ENCODE measurements around the gene CCDC187. TPM values are rescaled to one million over a fixed set of nuclear protein-coding genes. Genes with fewer than 3 reads are reported as not detected.

The CCDC187 gene
- total RNA-seq, 1 experiment from 2014 or later = not detected

GRCh38 chr9:136204145-136204805 is 99.6 kb downstream of the CCDC187 start:
- DNase-seq (ENCODE audit: low spot score) = no peak
- ChIA-PET CTCF (no interaction called here), POLR2A (ENCODE audit: low non-redundant PET) (no interaction called here)
- TF ChIP-seq EZH2 (IDR thresholded peaks at IDR 0.05; ENCODE audit: borderline replicate concordance, low read depth, low read length, poor library complexity, severe bottlenecking) (no peak), CTCF (conservative IDR thresholded peaks at IDR 0.05; ENCODE audit: low read depth, low read length) (no peak)
- H3K36me3 ChIP-seq (ENCODE audit: insufficient read depth, low read length, poor library complexity, severe bottlenecking) = no peaks in the 10 kb centered on the region
- BruUV-seq (replicated peaks) = no TSS peak
- H3K4me1 ChIP-seq (ENCODE audit: insufficient read depth, low read length, poor library complexity, severe bottlenecking) = no peaks in the 10 kb centered on the region
- no peak overlapping the region for H3K4me3 ChIP-seq (ENCODE audit: low read depth, low read length, poor library complexity, severe bottlenecking)
- H3K27me3 ChIP-seq (replicated peaks; ENCODE audit: insufficient read depth, low read depth, low read length, poor library complexity) = peaks cover 54% of the 10 kb centered on the region
- no peak overlapping the region for H3K27ac ChIP-seq (ENCODE audit: low read depth, low read length, poor library complexity, severe bottlenecking)
- intact Hi-C loops (cut with micrococcal nuclease; ENCODE audit: unreplicated experiment) = no loop called here
- H3K9me3 ChIP-seq (ENCODE audit: low read depth, low read length, poor library complexity, severe bottlenecking) = no peaks in the 10 kb centered on the region

GRCh38 chr9:136203408-136204144 is 100.3 kb downstream of the CCDC187 start:
- DNase-seq (ENCODE audit: low spot score) = no peak
- no peak overlapping the region for H3K4me3 ChIP-seq (ENCODE audit: low read depth, low read length, poor library complexity, severe bottlenecking)
- CTCF ChIA-PET = no interaction called here
- POLR2A ChIA-PET (ENCODE audit: low non-redundant PET) = no interaction called here
- H3K4me1 ChIP-seq (ENCODE audit: insufficient read depth, low read length, poor library complexity, severe bottlenecking) = no peaks in the 10 kb centered on the region
- H3K27me3 ChIP-seq (replicated peaks; ENCODE audit: insufficient read depth, low read depth, low read length, poor library complexity) = peaks cover 61% of the 10 kb centered on the region
- no TSS peak for BruUV-seq (replicated peaks)
- intact Hi-C loops (cut with micrococcal nuclease; ENCODE audit: unreplicated experiment) = no loop called here
- TF ChIP-seq EZH2 (IDR thresholded peaks at IDR 0.05; ENCODE audit: borderline replicate concordance, low read depth, low read length, poor library complexity, severe bottlenecking) = peak; percentile 79
- no peak for TF ChIP-seq CTCF (conservative IDR thresholded peaks at IDR 0.05; ENCODE audit: low read depth, low read length)
- H3K36me3 ChIP-seq (ENCODE audit: insufficient read depth, low read length, poor library complexity, severe bottlenecking) = no peaks in the 10 kb centered on the region
- H3K27ac ChIP-seq (ENCODE audit: low read depth, low read length, poor library complexity, severe bottlenecking) = no peak overlapping the region
- no peaks in the 10 kb centered on the region for H3K9me3 ChIP-seq (ENCODE audit: low read depth, low read length, poor library complexity, severe bottlenecking)

GRCh38 chr9:136202454-136203407 is 101.2 kb downstream of the CCDC187 start:
- no peak for DNase-seq (ENCODE audit: low spot score)
- Histone ChIP-seq H3K36me3 (ENCODE audit: insufficient read depth, low read length, poor library complexity, severe bottlenecking) (no peaks in the 10 kb centered on the region), H3K9me3 (ENCODE audit: low read depth, low read length, poor library complexity, severe bottlenecking) (no peaks in the 10 kb centered on the region), H3K4me3 (ENCODE audit: low read depth, low read length, poor library complexity, severe bottlenecking) (no peak overlapping the region), H3K4me1 (ENCODE audit: insufficient read depth, low read length, poor library complexity, severe bottlenecking) (no peaks in the 10 kb centered on the region), H3K27ac (ENCODE audit: low read depth, low read length, poor library complexity, severe bottlenecking) (no peak overlapping the region), H3K27me3 (replicated peaks; ENCODE audit: insufficient read depth, low read depth, low read length, poor library complexity) (peaks cover 70% of the 10 kb centered on the region)
- no TSS peak for BruUV-seq (replicated peaks)
- intact Hi-C loops (cut with micrococcal nuclease; ENCODE audit: unreplicated experiment) = no loop called here
- TF ChIP-seq EZH2 (IDR thresholded peaks at IDR 0.05; ENCODE audit: borderline replicate concordance, low read depth, low read length, poor library complexity, severe bottlenecking) = no peak
- no peak for TF ChIP-seq CTCF (conservative IDR thresholded peaks at IDR 0.05; ENCODE audit: low read depth, low read length)
- ChIA-PET CTCF (no interaction called here), POLR2A (ENCODE audit: low non-redundant PET) (no interaction called here)
